ENCODE data around the gene POMC.
"Not testable (repeated sequence)": the region's sequence is repeated elsewhere in the genome, so short reads cannot be mapped to it uniquely, and the experiment has no call there.

The POMC gene

DNA sequence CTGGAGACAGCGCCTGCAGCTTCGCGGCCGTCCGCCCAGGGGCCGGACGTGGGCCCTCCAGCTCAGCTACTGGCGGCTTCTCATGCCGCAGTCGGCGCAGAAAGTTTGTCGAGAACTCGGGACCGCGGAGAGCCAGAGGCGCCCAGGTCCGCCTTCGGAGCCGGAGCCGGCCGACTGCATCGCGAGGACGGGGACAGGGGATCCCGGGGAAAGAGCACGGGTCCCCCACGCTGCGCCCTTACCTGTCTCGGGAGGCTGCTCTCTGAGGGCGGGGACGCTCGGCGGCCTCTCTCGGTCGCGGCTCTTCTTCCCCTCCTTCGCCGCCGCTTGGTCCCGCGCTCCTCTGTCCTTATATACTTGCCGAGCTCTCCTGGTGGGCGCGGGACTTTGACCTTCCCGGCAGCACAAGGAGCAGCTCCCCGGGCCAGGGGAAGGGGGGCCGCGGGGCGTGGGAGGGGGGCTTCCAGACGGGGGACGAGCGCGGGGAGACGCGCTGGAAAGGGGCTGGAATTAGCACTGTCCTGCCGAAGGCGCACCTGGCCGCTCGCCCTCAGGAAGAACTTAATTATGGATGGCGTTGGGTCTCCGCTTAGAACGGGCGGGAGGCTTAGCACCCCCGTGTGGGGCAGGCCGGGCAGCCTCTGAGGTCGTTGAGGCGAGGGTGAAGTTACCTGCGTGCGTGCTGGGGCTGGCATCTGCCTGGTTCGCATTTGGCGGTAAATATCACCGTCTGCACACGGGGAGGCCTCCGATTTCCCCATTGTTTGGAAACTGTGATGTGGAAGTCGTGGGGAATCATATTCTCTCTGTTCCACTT is at the start of gene POMC:
TSS of gene POMC (minus strand) at position 325 of the 817 bp plus-strand sequence. CDS start 3,808 bp downstream, outside the sequence.
- in situ Hi-C loops (cut with HindIII; ENCODE audit: low sequenced_read_pairs): no loop called here

DNA sequence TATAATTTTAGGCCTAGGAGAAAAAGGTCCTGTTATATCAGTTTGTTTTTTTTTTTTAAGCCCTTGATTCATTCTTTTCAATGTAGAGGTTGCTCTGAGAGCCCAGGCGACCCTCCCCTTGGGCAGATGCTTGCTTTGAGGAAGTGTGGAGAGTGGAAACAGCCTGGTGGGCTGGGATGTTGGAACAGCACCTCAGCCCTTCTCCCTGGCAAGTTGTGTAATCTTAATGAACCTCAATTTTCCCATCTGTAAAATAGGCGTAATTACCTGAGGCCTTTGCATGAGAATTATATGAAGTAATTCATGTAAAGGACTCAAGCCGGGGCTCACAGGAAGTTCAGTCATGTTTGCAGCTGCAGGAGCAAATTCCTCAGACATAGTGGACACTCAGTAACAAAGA is 49.7 kb upstream of the POMC start:
- in situ Hi-C loops (cut with HindIII; ENCODE audit: low sequenced_read_pairs): no loop called here

DNA sequence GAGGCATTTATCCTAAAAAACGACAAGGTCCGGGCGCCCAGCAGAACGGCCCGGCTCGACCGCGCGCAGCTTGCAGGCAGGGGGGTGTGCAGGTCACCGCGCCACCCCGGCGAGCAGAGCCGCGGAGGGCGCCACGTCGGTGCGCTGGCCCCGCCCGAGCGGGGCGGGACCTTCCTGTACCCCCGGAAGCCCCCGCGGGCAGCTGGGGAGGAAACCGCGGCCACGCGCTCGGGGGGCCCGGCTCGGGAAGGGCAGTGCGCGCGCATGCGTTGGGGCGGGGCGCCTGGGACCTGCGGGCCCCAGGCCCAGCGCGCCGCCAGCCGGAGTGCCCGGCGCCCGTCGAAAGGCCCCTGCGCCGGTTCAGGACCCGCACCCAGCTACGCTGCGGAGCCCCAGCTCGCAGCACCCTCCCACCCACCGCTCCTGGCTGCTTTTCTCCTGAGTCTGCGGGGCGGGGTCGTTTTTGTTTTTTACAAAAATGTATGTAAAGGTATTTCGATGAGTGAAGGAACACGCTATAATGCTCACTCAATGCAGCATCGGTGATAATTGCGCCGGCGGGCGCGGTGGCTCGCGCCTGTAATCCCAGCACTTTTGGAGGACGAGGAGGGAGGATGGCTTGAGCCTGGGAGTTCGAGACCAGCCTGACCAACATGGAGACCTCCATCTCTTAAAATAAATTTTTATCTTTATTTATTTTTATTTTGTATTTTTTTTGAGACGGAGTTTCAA is 47.7 kb upstream of the POMC start:
- in situ Hi-C loops (cut with HindIII; ENCODE audit: low sequenced_read_pairs): no loop called here

DNA sequence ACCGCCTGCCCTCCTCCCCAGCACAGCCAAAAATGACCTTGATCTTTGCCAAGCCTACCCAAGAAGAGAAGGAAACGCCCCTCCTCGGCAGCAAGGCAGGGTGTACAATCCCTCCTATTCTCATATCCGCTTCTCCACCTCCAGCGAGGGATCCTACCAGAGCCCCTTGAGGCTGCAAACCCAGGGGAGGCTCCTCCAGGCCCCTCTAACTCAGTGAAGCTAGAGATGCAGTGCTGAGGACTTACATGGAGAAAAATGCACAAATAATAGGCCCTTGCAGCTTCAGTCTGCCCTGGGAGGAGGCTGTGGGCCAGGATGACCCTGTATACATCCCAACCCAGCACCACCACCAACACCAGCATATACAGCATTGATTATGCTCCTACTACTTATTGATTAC is 46.9 kb upstream of the POMC start:
- in situ Hi-C loops (cut with HindIII; ENCODE audit: low sequenced_read_pairs): no loop called here

DNA sequence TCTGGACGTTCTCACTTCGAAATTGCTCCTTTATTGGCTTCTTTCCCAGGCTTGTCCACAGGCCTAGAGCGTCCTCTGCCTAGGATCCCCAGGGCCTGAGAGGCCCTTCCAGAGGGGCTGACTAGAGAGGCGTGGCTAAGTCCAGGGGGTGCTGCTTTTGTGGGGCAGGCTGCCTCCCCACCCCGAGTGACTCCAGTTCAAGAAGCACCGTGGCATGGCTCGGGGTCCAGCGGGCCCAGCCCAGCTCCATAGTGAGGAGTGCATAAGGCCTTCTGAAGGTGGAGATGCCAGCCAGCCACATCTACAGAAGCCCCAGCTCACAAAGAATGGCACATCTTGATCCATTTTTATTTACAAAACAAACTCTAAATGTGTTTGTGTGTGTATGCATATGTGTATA is 44.8 kb upstream of the POMC start:
- in situ Hi-C loops (cut with HindIII; ENCODE audit: low sequenced_read_pairs): no loop called here

DNA sequence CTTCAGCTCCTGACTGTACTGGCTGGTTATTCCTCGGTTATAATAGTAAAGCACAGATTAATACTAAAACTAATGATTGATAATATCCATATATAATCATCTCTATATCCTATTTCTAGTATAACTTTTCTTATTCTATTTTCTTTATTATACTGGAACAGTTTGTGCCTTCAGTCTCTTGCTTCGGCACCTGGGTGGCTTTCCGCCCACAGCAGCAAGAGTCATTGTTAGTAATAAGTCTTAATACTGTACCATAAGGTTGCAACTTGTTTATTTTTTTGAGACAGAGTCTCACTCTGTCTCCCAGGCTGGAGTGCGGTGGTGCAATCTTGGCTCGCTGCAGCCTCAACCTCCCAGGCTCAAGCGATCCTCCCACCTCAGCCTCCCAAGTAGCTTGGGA is 42.5 kb upstream of the POMC start:
- in situ Hi-C loops (cut with HindIII; ENCODE audit: low sequenced_read_pairs): not testable (repeated sequence)

DNA sequence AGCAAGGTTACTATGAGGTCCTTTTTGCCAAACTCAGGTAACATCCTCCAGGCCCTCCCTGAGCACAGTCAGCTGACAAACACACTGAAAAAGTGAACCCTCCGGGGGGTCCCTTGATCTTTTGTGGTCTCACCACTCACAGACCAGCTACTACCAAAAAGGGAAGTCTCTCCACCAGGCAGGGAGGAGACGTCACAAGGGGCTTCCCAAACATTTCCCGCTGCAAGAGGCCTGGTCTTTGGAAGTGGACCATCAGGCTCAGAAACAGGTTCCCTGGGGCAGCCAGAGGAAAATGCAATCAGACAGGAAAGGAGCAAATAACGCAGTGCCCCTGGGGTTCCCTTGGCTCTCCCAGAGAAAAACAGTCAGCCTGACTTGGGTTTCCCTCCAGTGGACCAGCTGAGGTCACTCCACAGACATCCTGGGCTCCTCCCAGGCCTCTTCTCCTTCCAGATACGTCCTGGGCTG is 38.7 kb upstream of the POMC start:
- in situ Hi-C loops (cut with HindIII; ENCODE audit: low sequenced_read_pairs): loop anchor here (5.0 kb wide), 1 partner anchor 45 kb away; no protein-coding TSS in a partner anchor

DNA sequence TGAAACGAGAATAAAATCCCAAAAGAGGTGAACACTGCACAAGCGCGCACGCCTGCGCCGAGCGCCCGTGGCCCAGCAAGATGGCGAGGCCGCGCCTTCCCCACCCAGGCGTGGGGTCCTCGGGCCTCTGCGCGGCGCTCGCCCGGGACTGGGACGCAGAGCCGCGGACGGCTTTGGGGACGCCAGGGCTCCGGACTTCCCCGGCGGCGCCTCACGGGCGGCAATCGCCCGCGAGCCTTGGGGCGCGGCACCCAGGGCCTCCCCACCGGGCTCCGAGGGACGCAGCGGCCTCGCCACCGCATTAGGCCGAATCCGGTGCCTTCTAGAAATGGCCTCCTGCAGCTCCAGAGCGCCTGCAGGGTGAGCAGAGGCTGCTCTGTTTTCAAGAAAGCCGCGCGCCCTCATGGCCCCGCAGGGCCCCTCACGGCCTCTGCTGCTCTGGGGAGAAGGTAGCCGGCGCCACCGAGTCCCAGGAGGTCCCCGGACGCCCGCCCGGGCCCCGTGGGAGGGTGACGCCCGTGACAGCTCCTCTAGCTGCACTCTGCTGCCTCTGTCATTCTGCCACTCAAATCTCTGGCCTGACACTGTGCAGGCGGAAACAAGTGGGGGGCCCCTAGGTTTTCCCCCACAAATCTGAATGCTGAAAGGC is 35.9 kb upstream of the POMC start:
- in situ Hi-C loops (cut with HindIII; ENCODE audit: low sequenced_read_pairs): no loop called here

DNA sequence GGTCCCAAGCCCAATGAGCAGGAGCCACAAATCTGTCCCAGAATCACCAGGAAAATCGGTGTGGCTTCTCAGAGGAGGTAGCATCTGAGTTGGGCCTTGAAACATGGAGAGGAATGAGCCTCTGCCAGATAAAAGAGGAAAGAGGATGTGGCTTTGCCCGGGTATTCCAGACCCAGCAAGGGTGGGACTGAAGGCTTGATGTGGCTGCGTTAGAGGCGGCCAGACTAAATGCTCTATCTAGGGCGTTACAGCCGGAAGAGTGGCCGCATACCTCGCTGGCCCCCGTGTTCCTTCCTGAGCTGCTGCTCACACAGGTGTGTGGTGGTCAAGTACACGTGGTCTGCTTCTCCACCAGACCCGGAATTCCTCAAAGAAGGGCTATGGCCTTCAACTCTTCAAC is 33.9 kb upstream of the POMC start:
- in situ Hi-C loops (cut with HindIII; ENCODE audit: low sequenced_read_pairs): no loop called here

DNA sequence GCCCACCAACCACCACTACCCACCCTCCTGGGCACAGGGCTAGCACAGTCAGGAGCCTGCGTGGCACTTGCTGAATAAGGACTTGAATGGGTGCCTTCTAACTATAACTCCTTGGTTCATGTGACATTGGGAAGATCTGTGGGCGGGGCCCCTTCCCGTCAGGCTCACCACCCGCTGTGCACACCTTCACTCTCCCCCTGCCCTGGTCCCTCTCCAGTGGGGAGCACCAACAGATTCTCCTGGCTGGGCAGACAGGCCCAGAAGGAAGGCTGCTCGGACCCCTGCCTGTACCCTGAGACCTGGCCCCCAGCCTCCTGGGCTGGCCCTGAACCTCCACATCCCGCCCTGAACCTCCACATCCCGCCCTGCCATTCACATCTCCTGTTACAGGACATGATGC is 33.4 kb upstream of the POMC start:
- in situ Hi-C loops (cut with HindIII; ENCODE audit: low sequenced_read_pairs): no loop called here

DNA sequence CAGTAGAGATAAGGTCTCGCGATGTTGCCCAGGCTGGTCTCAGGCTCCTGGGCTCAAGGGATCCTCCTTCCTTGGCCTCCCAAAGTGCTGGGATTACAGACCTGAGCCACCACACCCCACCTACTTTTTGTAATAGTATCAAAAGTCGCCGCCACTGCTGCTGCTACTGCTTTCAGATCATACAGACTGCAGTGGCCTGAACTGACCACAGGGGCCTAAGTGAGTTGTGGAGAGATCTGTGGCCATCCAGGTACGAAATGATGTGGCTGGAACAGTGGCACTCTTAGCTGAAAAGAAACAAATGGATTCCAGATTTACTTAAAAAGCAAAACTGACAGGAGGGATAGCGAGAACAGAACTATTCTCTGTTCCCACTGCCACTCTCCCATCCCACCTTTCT is 32.9 kb upstream of the POMC start:
- in situ Hi-C loops (cut with HindIII; ENCODE audit: low sequenced_read_pairs): no loop called here

DNA sequence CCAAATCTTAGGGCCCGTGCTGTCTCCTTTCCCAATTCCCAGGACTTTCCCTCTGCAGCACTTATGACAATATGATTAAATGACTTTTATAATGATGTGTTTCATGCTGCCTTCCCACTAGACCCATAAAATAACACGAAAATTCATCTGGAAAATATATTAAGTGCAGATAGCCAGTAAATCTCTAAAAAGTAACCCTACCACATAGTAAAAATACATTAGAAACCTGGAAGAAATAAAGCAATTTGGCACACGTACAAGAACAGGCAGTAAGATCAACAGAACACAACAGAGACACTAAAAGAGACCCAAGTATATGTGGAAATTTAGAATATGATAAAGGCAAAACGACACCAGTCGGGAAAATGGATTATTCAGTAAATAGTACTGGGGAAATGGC is 30.2 kb upstream of the POMC start:
- in situ Hi-C loops (cut with HindIII; ENCODE audit: low sequenced_read_pairs): no loop called here

DNA sequence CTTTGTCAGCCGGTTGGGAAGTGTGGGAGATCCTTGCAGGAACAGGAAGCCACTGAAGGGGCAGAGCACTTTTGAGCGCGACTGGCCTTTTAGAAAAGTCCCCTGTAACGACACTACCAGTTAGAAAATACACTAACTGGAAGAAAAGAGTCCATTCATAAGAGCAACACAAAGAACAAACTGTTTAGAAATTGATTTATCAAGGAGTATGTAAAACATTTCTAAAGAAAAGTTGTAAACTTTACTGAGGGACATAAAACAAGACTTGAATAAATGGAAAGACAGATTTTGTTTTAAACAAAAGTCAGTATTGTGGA is 29.8 kb upstream of the POMC start:
- in situ Hi-C loops (cut with HindIII; ENCODE audit: low sequenced_read_pairs): no loop called here

DNA sequence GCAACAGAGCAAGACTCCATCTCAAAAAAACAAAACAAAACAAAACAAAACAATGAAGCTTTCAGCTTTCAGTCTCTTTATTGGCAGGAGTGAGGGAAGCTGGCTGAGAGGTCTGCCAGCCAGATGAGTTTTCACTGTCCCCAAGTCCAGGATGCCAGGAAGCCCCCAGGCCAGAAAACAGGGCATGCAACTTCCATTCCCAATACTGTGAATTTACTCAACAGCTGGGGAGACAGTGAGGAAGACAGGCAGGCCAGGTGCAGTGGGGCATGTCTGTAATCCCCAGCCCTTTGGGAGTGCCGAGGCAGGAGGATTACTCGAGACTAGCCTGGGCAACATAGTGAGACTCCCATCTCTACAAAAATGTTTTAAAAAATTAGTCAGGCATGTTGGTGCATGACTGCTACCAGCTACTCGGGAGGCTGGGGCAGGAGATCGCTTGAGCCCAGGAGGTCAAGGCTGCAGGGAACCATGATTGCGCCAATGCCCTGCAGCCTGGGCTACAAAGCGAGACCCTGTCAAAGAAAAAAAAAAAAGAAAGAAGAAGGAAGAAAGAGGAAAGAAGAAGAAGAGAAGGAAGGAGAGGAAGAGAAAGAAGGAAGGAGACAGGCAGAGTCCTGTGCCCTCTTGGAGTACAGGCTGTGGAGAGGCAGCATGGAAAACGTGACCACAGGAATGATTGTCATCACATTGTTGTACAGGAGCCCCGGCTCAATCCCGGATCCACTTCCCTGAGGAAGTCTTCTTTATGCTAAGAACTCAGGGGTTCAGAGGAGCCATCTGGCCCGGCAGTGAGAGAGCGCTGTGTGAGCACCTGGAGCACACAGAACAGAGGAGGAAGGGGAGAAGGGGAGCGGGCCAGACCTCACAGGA is 29.2 kb upstream of the POMC start:
- in situ Hi-C loops (cut with HindIII; ENCODE audit: low sequenced_read_pairs): no loop called here

DNA sequence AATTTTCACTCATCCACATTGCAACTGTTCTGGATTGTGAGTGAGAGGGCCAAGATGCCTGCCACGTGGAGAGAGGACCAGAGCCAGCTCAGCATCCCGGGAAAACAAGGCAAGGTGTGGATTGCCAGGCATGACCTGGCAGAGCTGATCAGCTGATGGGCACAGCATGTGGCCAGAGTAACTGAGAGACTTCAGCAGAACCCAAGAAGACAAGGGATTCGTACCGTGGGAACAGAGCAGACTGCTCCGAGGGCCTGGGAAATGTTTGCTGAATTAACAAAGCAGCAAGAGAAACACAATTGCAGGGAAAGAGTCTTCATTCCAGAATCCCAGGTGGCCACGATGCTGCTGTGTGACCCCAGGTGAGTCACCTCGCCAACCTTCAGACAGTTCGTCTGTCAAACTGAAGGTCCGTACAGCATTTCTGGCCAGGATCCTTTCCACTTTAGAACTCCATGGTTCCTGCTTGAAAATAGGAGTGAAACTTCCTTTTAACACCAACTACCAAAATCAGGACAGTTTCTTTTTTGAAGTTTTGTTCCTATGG is 26.3 kb upstream of the POMC start:
- in situ Hi-C loops (cut with HindIII; ENCODE audit: low sequenced_read_pairs): no loop called here

DNA sequence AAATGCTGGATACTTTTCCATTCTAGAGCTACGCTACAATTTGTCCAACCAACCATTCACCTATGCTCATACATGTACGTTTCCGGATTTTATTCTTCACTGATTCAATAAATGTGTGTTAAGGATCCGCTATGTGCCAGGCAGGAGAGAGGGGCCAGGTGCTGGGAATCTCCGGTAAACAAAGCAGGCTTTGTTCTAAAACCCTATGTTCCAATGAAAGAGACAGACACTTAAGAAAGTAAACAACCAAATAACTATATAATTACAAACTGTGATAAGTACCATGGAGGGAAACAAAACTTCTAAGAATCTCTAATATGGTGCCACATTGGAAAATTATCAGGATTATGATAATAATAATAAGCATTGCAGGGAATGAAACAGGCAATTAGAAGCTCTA is 22.2 kb upstream of the POMC start:
- in situ Hi-C loops (cut with HindIII; ENCODE audit: low sequenced_read_pairs): no loop called here

DNA sequence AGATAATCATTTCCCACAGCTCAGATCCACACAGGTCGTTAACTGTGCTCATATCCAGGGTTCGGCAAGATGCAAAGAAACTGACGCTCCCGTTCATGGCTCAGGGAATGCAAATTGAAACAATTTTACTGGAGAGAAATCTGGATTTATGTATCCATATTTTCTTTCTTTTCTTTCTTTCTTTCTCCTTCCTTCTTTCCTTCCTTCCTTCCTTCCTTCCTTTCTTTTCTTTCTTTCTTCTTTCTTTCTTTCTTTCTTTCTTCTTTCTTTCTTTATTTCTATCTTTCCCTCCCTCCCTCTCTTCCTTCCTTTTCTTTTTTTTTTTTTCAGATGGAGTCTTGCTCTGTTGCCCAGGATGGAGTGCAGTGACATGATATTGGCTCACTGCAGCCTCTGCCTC is 20.0 kb upstream of the POMC start:
- in situ Hi-C loops (cut with HindIII; ENCODE audit: low sequenced_read_pairs): no loop called here

DNA sequence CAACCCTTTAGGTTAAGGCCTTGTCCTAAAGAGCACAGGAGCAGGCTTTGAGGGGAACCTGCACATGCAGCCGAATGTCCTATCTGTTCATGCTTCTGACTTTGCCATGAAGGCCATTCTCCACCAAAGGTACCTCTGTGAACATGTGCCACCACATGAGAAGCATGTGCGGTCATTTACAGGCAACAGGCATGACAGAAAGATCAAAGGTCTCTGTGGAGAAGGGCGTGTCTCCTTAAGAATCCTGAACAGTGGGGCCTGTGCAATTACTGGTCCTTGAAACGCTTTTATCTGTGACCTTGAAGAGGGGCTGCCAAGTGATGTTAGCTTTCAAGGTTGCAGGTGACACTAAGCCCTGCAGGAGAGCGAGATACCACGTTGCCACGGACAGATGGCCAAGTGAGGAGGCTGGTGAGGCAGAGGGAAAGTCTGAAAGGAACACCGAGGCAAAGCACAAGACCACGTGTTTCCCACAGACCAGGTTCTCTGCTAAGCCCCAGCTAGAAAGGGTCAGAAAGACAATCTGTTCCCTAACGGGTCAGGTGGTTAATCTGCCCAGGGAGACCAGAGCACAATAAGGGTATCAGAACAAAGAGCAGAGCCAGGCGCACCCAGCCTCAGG is 19.5 kb upstream of the POMC start:
- in situ Hi-C loops (cut with HindIII; ENCODE audit: low sequenced_read_pairs): no loop called here

DNA sequence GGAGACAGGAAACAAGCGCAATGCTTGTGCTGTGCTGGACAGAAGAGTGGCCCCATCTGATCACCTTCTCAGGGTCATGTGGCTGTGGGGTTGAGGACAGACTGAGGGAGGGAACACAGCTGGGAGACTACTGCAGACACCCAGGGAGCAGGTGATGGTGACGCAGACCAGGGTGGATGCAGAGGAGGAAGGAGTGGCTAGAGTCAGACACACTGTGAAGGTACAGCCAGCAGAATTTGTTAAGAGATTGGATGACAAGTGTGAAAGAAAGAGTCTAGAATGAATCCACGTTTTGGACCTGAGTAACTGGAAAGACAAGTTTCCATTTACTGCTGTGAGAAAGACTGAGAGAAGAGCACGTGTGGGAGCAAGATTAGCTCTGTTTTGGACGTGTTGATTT is 15.9 kb upstream of the POMC start:
- in situ Hi-C loops (cut with HindIII; ENCODE audit: low sequenced_read_pairs): no loop called here

DNA sequence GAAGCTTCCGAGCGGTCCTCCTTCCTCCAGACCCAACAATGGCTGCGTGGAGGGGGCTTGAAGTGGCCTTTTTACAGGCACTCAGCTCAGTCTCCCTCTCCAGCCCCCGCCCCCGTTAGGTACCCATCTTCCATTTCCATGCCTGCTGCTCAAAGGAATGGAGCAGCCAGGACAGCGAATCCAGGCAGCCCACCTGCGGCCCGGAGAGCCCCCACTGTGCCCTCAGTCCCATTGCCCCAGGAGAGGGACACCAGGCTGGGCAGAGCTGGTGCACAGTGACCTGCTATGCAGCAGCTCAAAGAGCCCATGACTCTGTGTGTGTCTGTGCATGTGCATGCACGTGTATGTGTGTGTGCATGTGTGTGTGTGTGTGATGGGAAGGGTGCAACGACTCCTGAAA is 10.6 kb upstream of the POMC start:
- in situ Hi-C loops (cut with HindIII; ENCODE audit: low sequenced_read_pairs): no loop called here

All from endothelial cell of hepatic sinusoid (primary cell).